ENCODE results near the gene CNDP2.

- TF ChIP-seq ZNF274 (IDR thresholded peaks at IDR 0.05; ENCODE audit: low read depth, low read length) (no peak), SUZ12 (IDR thresholded peaks at IDR 0.05; ENCODE audit: extremely low read depth, insufficient read depth, insufficient read length) (no peak)
These were observed 10.4 kb downstream of the CNDP2 start for GRCh38 chr18:74506448-74507084.
